Nephron (organoid): ENCODE data around the gene MRPL38.
A peak's percentile ranks its signal among the peaks of the same experiment; 100 is the strongest.

ENCODE experiments used
- H3K27ac Mint-ChIP-seq, 3 experiments: 2 replicates each; pipeline ENCODE4 v1.8.0; 2020; ENCODE audit warnings: mixed read lengths in 3 of 3, mild to moderate bottlenecking in 2 of 3, moderate library complexity in 1 of 3
- H3K27me3 Mint-ChIP-seq: 2 replicates; pipeline ENCODE4 v1.8.0; 2021; ENCODE audit warnings: low read depth, mild to moderate bottlenecking, moderate library complexity, mixed read lengths
- H3K36me3 Mint-ChIP-seq: 2 replicates; pipeline ENCODE4 v1.8.0; 2020; ENCODE audit warnings: low read depth, mixed read lengths
- H3K4me1 Mint-ChIP-seq: 2 replicates; pipeline ENCODE4 v1.8.0; 2020; ENCODE audit warnings: mixed read lengths
- H3K4me3 Mint-ChIP-seq, 3 experiments: 2 replicates each; pipeline ENCODE4 v1.8.0; 2020; ENCODE audit warnings: mild to moderate bottlenecking in 3 of 3, mixed read lengths in 3 of 3, moderate library complexity in 2 of 3
- H3K9me3 Mint-ChIP-seq: 2 replicates; pipeline ENCODE4 v1.8.0; 2020; ENCODE audit warnings: mixed read lengths
- TF ChIP-seq, protein P1 (sequence below), 3 experiments: fragments of 200-600 bp; sonication (generic); IDR thresholded peaks; one replicate each; pipeline ENCODE4 v1.5.0; 2021; ENCODE audit warnings: antibody characterized with exemption in 3 of 3; ENCODE audit not compliant: unreplicated experiment in 3 of 3

The MRPL38 gene

DNA sequence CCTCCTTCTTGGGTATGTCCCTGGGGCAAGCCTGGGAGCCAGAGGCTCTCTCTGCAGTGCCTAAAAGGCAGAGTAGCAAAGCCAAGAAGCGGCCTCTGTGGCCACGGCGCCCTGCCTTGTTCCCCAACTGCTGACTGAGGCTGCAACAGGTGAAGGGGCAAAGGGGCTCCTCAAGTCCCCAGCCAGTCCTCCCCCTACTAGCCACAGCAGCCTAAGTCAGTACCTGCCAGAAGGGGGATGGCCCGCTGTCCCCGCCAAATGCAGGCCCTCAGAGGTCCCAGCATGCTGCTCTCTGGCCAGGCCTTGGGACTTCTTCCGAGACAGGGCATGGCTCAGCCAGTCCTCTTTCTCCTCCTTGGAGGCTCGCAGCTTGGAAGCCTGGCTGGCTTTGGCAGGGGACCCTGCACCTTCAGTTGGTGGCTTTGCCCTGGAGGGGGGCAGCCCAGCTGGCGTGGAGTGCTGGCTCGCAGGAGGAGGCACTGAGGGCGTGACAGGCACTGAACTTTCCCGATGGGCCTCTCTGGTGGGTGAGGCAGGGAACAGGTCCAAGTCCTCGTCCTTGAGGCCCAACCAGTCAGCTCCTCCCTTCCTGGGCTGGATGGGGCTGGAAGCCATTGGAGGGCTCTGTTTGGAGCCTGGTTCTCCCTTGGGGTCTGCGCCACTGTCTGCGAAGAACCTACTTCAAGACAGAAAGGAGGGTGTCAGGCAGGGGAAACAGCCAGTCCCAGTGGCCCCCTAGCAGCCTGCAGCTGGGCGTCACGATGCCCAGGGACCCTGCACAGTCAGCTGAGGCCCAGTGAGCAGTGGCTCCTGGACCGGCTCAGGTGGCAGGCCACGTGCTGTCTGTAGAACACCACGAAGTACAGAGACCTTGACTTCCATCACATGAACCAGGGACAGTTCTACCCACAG, 18.5 kb upstream of the MRPL38 start:
- H3K9me3 Mint-ChIP-seq, result no peaks in the 10 kb centered on the region
- H3K27ac Mint-ChIP-seq, result no peak overlapping the region
- peaks cover 5% of the 10 kb centered on the region for H3K36me3 Mint-ChIP-seq
- no peaks in the 10 kb centered on the region for H3K27me3 Mint-ChIP-seq
- no peaks in the 10 kb centered on the region for H3K4me1 Mint-ChIP-seq
- H3K4me3 Mint-ChIP-seq, result no peak overlapping the region
- TF ChIP-seq, protein P1, sequence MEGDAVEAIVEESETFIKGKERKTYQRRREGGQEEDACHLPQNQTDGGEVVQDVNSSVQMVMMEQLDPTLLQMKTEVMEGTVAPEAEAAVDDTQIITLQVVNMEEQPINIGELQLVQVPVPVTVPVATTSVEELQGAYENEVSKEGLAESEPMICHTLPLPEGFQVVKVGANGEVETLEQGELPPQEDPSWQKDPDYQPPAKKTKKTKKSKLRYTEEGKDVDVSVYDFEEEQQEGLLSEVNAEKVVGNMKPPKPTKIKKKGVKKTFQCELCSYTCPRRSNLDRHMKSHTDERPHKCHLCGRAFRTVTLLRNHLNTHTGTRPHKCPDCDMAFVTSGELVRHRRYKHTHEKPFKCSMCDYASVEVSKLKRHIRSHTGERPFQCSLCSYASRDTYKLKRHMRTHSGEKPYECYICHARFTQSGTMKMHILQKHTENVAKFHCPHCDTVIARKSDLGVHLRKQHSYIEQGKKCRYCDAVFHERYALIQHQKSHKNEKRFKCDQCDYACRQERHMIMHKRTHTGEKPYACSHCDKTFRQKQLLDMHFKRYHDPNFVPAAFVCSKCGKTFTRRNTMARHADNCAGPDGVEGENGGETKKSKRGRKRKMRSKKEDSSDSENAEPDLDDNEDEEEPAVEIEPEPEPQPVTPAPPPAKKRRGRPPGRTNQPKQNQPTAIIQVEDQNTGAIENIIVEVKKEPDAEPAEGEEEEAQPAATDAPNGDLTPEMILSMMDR (IDR thresholded peaks at IDR 0.05; ENCODE audit: unreplicated experiment in 3 of 3), result no peak

DNA sequence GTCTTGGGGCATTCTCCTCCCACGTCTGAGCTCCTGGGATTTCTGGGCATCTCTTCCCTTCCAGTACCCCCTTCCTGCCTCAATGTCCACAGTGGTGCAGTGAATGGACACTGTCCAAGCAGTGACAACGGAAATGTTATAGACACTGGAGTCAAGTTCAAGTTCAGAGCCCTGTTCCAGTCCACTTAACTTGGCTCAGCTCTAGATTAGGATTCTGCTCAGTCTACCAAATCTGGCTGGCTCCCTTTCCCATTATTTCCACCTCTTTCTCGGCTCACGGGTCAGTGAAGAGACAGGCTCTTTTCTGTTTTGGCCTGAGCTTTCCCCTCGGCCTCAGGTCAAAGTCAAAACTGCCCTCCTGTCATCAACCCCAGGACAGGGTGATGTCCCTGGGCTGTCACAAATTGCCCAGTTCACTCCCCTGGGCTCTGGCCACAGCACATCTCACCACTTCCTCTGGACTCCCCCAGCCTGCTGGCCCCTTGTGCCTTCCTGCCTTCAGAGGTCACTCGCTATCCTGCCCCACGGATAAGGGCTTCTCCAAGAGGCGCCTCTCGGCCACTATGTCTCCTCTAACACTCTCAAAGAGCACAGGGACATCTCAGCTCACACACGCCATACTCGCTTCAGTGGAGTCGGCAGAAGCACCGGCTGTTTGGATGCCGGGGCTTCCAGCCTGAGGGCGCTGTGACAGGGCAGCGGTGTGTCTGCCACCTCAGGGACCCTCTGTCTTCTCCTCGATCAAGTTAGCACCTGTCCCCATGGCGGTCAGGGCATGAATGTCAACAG, 17.7 kb upstream of the MRPL38 start:
- TF ChIP-seq, protein P1 (IDR thresholded peaks at IDR 0.05; ENCODE audit: unreplicated experiment in 3 of 3), result no peak
- Mint-ChIP-seq H3K36me3 (no peaks in the 10 kb centered on the region), H3K9me3 (no peaks in the 10 kb centered on the region), H3K27me3 (no peaks in the 10 kb centered on the region), H3K4me3 (no peak overlapping the region), H3K27ac (peak overlapping the region in 1 of 3 experiments; percentile 67), H3K4me1 (peaks cover under 1% of the 10 kb centered on the region)

DNA sequence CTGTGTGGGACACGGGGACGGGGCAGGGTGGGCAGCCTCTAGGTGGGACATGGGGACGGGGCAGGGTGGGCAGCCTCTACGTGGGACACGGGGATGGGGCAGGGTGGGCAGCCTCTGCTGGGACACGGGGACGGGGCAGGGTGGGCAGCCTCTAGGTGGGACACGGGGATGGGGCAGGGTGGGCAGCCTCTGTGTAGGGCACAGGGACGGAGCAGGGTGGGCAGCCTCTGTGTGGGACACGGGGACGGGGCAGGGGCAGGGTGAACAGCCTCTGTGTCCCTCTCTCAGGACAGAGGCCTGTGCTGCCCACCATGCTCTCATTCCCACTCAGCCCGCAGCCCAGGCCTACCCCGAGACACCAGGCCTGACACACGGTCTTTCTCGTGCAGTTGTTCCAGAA, 16.9 kb upstream of the MRPL38 start:
- Mint-ChIP-seq H3K27me3 (no peaks in the 10 kb centered on the region), H3K4me3 (no peak overlapping the region), H3K27ac (no peak overlapping the region), H3K9me3 (no peaks in the 10 kb centered on the region), H3K36me3 (peaks cover 4% of the 10 kb centered on the region), H3K4me1 (peaks cover 5% of the 10 kb centered on the region)
- TF ChIP-seq, protein P1 (IDR thresholded peaks at IDR 0.05; ENCODE audit: unreplicated experiment in 3 of 3), result no peak

DNA sequence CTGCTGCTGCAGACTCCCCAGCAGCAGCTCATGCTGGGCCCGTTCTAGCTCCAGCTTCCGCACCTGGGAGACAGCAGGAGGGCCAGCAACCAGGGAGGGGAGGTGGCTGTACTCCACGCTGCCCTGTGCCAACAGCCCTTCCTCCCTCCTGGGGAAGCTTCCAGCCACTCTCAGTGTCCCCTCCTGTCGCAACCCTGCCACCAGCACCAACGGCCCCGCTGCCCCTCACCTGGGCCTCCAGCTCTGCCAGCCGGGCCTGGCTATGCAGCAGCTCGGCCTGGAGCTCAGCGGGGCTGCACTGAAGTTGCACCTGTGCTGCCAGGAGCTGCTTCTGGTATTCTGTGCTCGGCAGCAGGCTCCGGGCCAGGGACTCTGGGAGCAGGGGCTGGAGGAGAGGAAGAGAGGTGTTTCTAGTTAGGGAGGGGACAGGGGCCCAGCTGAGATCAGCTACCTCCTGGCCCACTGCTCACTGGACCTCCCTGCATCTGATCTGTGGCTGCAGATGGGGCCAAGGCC, 15.4 kb upstream of the MRPL38 start:
- Mint-ChIP-seq H3K4me1 (peaks cover 5% of the 10 kb centered on the region), H3K4me3 (no peak overlapping the region), H3K27me3 (no peaks in the 10 kb centered on the region), H3K9me3 (no peaks in the 10 kb centered on the region), H3K27ac (no peak overlapping the region), H3K36me3 (peaks cover 4% of the 10 kb centered on the region)
- TF ChIP-seq, protein P1 (IDR thresholded peaks at IDR 0.05; ENCODE audit: unreplicated experiment in 3 of 3), result no peak

DNA sequence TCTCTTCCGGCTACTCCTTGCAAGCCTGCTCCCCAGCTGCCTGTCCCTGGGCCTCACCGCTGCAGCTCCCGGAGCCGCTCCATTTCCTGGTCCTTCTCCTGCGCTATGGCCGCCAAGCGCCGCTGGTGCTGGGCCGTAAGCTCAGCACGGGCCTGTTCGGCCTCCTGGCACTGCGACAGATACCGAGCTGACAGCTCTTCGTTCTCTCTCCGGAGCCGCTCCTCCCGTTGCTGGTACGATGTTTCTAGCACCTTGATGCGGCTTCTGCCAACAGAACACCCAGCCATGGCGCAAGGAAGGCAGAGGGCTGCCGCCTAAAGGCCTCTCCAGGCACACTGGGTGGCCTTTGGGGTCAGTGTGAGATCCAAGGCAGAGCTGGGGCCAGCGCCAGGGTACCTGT, 14.9 kb upstream of the MRPL38 start:
- TF ChIP-seq, protein P1 (IDR thresholded peaks at IDR 0.05; ENCODE audit: unreplicated experiment in 3 of 3), result no peak
- Mint-ChIP-seq H3K4me1 (peaks cover 5% of the 10 kb centered on the region), H3K9me3 (no peaks in the 10 kb centered on the region), H3K4me3 (no peak overlapping the region), H3K27me3 (no peaks in the 10 kb centered on the region), H3K36me3 (peaks cover 4% of the 10 kb centered on the region), H3K27ac (no peak overlapping the region)
